Germinal center (tissue), 1 donor: ENCODE measurements around the gene C1orf52.
A peak's percentile ranks its signal among the peaks of the same experiment; 100 is the strongest.

ENCODE experiments used
- DNase-seq: peaks from one replicate; pipeline ENCODE4 v3.0.0; 2012; ENCODE audit warnings: mixed read lengths, low spot score

The C1orf52 gene

DNA sequence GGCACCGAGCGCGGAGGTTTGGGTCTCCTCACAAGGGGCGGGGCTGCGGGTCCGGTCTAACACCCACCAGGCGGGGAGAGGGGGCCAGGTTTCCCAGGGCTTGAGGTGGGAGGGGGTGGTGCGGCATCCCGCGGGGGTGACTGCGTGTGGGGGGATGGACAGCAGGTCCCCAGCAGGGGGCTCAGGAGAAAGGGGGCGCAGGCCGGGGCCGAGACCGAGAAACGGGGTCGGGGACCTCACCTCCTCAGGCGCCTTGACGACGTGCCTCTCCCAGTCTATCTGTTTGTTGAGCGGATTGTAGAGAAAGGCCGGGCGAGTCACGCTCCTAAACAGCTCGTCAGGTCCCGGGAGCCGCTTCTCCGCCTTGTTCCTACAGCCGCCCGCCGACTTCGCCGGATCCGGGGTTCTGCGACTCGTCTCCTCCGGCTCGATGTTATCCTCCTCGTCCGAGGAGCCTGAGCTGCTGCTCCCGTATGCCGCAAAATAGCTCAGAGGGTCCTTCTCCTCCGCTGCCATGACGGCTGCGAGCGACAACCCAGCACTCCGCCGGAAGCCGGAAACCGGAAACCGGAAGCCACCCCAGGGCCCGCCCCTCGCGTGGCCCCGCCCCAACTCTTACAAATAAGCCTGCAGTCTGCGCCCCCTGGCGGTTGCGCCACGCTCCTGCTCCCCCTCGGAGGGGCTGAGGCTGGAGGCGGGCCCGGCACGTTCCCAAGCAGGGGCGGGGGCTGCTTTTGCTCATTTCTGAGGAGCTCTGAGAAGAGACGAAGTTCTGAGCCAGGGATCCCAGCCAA lies at the start of gene C1orf52:
Gene C1orf52, minus strand, starts transcription at position 545 of the 794 bp plus-strand sequence. Its CDS starts 29 bp downstream, at position 516.
- DNase-seq = peak; percentile 88

GRCh38 chr1:85308833-85309350 lies 49.4 kb upstream of the C1orf52 start:
- no peak for DNase-seq

- DNase-seq = peak; percentile 63
These were observed 48.7 kb upstream of the C1orf52 start for GRCh38 chr1:85307987-85308832.

DNA sequence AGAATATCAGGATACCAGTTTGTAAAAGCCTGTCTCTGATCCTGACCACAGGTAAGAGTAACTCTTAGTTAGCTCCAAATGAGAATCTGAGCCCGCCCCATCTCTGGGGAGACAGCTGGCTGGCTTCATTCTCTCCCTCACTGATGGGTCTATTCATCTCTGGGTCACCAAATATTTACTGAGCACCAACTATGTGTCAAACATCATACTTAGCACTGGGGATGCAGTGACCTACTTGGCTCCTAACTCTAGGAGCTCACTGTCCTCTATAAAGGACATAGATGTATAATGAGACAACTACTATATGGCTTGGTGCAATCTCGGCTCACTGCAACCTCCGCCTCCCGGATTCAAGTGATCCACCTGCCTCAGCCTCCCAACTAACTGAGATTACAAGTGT lies 46.8 kb upstream of the C1orf52 start:
- DNase-seq = no peak

DNA sequence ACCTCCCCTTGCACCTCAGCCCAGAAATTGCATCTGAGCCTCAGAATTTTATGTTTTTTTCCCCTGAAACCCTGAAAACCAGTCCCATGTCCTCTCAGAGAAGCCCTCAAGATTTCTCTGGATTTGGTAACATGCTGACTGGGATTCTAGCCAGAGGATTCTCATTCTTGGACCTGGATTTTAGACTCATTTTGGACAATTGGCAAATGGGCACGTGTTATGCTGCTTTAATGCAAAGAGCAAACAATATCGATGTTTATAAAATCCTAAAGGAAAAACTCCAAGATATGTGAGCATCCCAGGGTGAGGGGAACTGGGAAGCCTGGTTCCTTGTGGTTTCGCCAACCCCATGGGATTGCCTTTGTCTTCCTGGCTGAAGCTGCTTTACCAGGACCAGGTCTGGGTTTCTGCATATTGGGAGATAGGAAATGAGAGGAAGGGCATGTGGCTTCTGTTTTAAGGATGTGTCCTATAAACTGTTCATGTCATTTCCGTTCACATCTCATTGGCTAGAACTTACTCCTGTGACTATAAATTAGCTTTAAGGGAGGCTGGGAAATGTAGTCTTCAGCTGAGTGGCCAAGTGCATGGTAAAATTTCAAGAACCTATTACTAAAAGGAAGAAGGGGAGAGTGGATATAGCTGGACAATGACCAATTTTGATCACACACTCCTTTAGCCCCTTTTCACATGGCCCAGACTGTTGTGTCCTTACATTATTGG lies 44.1 kb upstream of the C1orf52 start:
- no peak for DNase-seq

- DNase-seq = no peak
These were observed 40.7 kb upstream of the C1orf52 start for GRCh38 chr1:85300140-85300539.

- DNase-seq = peak; percentile 62
These were observed 38.6 kb upstream of the C1orf52 start for GRCh38 chr1:85297855-85298629.

GRCh38 chr1:85297538-85297854 lies 38.0 kb upstream of the C1orf52 start:
- no peak for DNase-seq

GRCh38 chr1:85296980-85297379 lies 37.5 kb upstream of the C1orf52 start:
- DNase-seq = no peak

GRCh38 chr1:85295654-85296053 lies 36.2 kb upstream of the C1orf52 start:
- DNase-seq = no peak

DNA sequence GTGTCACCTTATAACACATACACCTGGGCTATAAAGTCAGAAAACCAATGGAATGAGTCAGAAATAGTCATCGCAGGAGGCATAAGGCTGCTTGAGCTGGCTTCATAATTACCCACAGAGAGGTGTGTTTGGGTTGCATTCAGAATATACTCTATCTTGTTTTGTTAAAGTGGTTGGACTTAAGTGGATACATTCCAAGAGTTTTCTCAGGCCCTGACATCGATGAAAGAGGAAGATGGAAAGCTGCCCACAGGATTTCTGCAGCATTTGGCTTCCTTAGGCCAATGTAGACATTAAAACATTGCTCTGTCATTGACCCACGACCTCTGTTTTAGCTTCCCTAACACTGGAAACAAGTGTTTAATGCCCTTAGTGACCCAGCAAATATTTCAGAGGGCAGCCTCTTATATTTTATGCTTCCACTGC lies 35.6 kb upstream of the C1orf52 start:
- DNase-seq = no peak

DNA sequence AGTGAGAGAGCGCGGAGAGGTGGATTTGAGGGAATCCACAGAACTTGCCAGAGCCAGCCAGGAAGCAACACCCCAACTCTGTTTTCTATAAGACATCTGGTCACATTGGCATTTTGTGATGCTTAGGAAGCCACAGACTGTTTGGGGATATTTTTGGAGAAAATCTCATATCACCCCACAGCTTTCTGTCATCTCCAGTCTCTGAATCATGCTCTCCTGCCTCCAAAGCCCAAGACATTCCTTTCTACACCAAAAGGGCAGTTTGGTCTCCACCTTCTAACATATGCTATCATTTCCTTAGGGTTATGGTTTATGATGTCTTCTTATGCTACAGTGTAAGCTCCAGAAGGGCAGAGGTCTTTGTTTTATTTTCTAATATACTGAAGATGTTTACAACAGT lies 31.4 kb upstream of the C1orf52 start:
- DNase-seq = no peak

- DNase-seq = peak; percentile 47
These were observed 30.4 kb upstream of the C1orf52 start for GRCh38 chr1:85289848-85290335.

DNA sequence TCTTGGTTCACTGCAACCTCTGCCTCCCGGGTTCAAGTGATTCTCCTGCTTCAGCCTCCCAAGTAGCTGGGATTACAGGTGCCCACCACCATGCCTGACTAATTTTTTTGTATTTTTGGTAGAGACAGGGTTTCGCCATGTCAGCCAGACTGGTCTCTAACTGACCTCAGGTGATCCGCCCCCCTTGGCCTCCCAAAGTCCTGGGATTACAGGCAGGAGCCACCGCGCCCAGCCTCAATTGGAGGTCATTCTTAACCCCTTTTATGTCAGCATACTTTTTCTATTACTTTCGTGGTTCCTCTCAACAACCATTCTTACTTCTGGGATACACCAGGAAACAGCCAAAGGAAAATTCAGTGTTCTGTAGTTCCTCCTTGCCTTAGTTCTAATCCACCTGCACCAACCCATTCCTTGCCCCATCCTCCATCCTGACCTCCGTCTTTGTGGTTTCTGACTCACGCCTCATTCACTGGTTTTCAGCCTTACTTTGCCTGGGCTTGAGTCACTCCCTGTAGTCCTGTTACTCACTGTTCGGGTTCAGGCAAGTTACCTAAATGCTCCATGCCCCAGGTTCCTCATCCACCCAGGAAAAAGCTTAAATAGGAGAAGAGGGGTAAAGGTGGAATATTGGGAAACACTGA lies 29.9 kb upstream of the C1orf52 start:
- no peak for DNase-seq

DNA sequence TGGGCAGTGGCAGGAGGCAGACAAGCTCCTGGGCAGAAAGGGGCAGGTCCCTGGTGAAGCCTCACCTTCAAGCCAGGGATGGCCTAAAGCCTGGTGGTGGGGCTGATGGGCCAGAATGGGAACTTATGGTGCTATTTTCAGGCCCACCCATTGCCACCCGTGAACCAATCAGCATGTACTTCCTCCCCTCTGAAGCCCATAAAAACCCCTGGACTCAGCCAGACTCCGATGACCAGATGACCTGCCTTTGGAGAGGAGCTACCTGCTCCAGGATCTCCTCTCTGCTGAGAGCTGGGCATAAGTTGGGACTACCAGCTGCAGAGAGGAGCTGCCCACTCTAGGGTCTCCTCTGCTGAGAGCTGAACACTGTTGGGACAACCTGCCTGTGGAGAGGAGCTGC lies 24.7 kb upstream of the C1orf52 start:
- no peak for DNase-seq

DNA sequence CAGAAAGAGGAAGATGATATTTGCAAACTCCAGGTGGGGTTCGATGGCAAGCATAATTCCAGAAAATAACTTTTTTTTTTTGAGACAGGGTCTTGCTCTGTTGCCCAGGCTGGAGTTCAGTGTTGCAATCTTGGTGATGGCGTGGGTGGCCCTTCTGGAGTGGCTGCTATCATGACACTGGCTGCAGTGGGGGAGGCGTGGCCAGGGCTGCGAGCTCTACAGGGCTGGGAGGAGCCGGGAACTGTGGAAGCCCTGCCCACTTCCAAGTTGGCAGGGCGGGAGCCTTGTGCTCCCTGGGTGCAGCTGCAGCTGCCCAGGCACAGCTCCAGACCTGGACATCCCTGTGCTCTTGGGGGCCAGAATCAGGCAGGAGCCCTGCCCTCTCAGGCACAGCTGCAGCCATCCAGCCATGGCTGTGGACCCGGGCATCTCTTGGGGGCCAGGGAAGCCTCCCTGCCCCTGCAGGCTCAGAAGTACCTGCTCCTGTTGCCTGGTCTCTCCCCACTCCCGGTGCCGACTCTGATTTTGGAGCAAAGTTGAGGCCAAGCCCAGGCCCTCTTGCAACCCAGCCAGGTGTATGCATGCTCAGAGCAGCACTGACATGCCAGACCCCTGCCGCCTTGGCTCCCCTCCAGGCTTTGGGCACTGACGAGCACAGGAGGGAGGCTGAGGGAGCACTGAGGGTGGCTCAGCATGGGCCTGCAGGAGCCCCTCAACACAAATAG lies 24.2 kb upstream of the C1orf52 start:
- no peak for DNase-seq

DNA sequence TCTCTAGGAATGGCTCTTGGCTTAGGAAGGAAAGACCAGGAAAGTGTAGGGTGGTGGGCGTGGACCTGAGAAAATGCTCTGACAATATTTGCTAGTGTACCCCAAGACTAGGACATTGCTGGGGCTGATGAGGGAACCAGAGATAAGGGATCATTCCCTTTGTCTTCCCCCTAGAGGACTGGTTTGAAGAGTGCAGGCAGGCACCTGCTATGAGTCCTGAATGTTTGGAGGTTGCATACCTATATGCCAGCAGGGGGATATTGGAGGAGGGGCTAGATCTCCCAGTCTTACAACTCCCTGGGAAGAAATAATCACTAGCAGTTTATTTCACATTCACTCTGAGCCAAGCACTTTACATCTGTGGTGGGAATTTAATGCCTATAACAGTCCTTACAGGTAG lies 23.0 kb upstream of the C1orf52 start:
- DNase-seq = no peak

DNA sequence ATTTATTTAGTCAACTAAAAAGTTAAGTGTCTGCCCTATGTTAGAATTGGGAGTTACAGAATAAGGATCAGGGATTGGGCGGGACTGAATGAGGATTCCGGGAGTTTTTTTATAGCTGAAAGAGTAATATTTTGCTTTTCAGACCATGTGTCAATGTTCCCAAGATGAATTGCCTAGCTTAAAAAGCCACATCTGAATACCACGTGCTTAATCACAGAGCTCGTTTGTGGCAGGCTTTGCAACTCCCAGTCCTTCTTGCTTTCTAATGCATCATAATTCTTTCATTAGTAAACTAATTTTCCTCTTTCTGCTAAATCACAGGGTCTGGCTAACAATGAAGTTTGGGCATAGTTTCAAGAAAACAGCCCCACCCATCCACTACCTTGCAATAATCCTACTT lies 21.2 kb upstream of the C1orf52 start:
- DNase-seq = no peak

DNA sequence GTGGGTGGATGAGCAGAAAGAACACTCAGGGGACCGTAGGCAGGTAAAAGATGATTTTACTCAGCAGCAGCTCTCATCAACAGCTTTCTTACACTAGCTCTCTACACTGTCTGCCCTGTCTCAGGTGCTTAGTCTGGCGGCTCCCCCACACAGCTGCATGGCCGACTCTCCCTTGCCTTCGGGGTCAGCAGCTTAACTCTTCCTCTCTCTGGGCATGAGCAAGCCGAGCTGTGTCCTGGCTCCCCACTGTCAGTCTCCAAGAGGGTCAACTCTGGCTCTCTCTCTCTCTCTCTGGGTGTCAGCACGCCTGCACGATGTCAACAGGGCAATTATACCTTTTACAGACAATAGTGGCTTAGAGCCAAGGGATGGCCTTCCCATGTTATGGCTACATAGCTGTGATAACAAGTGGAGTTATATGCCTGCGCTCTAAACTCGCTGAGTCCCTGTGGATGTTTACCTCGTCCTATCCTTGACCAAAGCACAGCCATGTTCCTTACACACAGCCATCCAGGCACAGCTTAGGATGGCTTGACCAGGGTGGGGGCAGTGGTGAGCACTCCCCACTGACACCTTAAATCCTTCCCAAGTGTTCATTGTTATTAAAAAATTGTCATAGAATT lies 20.1 kb upstream of the C1orf52 start:
- no peak for DNase-seq

DNA sequence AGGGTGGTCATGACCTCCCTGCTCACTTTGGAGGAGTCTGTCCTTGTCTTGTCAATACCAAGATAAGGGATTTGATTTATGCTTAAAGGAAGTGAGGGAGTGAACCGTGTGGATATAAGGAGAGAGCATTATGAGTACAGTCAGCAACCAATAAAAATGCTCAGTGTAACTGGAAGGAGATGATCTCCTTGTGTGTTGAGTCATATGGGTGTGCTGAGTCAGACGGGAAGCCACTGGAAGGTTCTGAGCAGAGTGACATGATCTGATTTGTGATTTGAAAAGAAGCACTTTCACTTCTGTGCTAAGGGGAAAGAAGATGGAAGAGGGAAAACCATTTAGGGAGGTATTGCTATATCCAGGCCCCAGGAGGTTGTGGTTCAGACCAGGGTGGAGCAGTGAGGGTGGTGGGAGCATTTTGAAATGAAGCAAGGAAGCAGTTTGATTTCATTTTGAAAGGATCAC lies 19.4 kb upstream of the C1orf52 start:
- DNase-seq = no peak
